GM20431 (cell line): ENCODE results near the gene C1orf198.
"Not testable (repeated sequence)": the region's sequence is repeated elsewhere in the genome, so short reads cannot be mapped to it uniquely, and the experiment has no call there.

Experiments
- in situ Hi-C: fragments of 300-500 bp; cut with MseI, MboI; formaldehyde crosslinking; loops from one replicate; pipeline ENCODE4 v1.15.0; 2020; ENCODE audit warnings: low sequenced_read_pairs; ENCODE audit not compliant: unreplicated experiment

Gene C1orf198

DNA sequence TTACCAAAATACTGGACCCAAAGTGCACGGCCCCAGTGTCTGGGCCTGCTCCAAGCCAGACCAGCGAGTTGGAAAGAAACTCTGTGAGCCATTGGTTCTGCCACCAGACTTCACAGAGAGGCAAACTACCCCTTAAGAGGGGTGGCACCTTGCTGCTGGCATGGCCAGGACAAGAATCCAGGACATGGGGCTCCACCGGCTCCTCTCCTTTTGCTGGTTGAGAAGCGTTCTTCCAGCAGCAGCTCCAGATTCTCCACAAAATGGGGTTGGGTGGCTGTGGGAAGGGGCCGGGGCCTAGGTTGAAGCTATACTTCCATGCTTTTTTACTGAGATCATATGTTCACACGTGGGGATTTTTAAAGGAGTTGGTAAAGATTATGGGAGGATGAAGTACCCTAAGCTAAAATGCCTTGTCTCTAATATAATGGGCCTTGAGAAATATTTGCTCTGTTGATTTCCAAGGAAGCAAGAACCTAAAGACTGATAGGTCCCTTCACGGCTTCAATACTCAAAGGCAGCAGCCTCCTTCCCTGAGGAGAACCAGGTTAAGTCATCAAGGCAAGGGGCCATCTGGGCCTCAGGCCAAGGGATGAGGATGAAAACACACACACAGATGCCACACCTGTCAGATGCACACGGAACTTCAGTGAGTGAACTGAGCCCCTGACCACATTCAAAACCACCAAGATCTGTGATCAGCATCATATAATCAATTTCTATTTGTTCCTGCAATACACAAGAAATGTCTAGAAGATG, 3.1 kb downstream of the C1orf198 start:
- in situ Hi-C loops = no loop called here

- in situ Hi-C loops = no loop called here
Observed at GRCh38 chr1:230864441-230864840, 3.9 kb downstream of the C1orf198 start.

- in situ Hi-C loops = no loop called here
Observed at GRCh38 chr1:230863449-230863848, 4.9 kb downstream of the C1orf198 start.

- in situ Hi-C loops = no loop called here
Observed at GRCh38 chr1:230861970-230862595, 6.2 kb downstream of the C1orf198 start.

- in situ Hi-C loops = no loop called here
Observed at GRCh38 chr1:230861489-230861888, 6.8 kb downstream of the C1orf198 start.

- in situ Hi-C loops = no loop called here
Observed at GRCh38 chr1:230860617-230861384, 7.5 kb downstream of the C1orf198 start.

- in situ Hi-C loops = no loop called here
Observed at GRCh38 chr1:230858918-230859729, 9.2 kb downstream of the C1orf198 start.

- in situ Hi-C loops = no loop called here
Observed at GRCh38 chr1:230858236-230858820, 10.0 kb downstream of the C1orf198 start.

- in situ Hi-C loops = no loop called here
Observed at GRCh38 chr1:230857822-230858221, 10.5 kb downstream of the C1orf198 start.

GRCh38 chr1:230857077-230857476, 11.2 kb downstream of the C1orf198 start:
- in situ Hi-C loops = no loop called here

GRCh38 chr1:230855886-230856285, 12.4 kb downstream of the C1orf198 start:
- in situ Hi-C loops = no loop called here

- in situ Hi-C loops = no loop called here
Observed at GRCh38 chr1:230854423-230854822, 13.9 kb downstream of the C1orf198 start.

DNA sequence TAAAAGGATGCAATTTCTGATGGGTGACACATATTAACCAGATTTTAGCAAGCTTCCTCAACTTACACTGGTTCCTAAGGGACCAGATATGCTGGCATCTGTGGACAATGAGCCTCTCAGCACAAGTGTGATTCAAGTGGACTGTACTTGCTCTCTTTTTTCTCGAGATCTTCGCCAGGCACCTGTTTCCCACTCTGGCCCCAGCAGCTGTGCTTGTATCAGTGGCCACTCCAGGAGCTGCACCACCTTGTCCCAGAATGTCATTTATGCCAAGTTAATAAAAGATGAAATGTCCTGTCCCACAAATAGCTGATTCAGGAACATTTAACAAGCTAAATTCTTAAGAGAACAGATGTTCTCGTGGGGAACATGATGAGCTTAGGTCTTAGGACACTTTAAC, 14.6 kb downstream of the C1orf198 start:
- in situ Hi-C loops = no loop called here

DNA sequence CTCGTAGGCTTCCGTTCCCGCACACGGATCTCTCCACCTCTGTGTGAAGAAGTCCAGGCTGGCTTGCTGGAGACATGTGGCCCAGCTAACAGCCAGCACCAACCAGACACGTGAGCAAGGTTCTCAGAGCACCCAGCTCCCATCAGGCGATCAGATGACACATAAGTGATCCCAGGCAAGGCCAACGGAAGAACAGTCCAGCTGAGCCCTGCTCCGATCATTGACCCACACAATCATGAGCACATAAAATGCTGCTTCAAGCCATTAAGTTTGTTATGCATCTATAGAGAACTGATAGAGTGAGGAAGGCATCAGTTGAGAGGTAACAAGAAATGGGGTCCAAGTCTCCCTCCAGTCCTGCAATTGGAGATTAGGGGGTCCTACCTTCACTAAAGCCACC, 15.4 kb downstream of the C1orf198 start:
- in situ Hi-C loops = no loop called here

DNA sequence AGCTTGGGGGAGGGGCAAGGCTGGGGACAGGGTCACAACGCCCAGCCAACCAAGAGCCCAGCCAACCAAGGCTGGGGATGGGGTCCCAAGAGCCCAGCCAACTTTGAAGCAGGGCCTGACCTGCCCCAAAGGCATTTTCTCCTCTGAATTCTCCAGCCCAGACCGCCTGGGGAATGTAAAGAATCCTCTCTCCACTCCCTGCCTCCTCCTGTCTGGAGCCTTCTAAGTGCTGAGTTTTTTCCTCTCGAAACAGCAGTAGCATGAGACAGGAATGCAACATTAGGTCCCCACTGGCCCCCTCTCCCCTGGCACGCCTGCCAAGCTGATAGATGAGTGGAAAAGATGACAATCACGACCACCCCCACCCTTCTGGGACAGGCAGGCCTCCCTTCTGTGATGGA, 17.0 kb downstream of the C1orf198 start:
- in situ Hi-C loops = no loop called here

DNA sequence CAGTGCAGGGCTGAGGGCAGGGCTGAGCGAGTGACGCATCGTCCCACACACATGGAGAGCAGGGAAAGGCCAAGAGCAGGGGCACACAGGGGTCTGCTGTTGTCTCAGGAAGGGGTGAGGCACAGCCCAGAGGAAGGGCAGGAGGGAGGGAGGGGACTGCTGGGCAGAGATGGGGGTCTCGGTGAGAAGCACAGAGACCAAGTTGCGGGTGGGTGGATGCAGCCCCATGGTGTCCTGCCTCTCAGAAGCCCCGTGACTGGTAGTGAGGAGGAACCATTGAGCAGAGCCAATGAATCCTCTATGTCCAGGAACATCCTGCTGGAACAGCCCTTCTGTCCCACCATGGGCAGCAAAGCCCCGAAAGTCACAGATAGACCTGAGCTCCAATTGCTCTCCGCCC, 17.8 kb downstream of the C1orf198 start:
- in situ Hi-C loops = no loop called here

GRCh38 chr1:230849451-230850224, 18.7 kb downstream of the C1orf198 start:
- in situ Hi-C loops = no loop called here

DNA sequence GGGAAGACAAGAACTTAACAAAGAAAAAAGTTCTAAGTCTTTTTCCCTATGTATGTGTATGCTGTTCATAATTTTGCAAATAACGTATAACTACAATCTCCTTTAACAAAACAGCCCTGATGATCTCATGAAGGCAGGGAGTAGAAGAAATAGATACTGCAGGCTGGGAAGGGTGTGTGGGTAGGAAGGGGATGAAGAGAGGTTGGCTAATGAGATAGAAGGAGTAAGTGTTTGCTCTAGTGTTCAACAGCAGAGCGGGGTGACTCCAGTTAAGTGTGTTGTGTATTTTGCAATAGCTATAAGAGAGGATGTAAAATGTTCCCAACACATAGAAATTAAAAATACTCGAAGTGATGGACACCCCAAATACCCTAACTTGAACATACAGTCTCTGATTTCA, 20.1 kb downstream of the C1orf198 start:
- in situ Hi-C loops = no loop called here

DNA sequence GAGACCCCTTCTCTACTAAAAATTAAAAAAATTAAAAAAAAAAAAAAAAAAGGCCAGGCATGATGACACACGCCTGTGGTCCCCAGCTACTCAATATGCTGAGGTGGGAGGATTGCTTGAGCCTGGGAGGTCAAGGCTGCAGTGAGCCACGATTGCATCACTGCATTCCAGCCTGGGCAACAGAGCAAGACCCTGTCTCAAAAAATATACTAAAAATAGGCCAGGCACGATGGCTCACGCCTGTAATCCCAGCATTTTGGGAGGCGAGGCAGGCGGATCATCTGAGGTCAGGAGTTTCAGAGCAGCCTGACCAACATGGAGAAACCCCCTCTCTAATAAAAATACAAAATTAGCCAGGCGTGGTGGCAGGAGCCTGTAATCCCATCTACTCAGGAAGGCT, 23.1 kb downstream of the C1orf198 start:
- in situ Hi-C loops = not testable (repeated sequence)
